Measurements from ENCODE around the gene NEK6.

NEK6 gene

GRCh38 chr9:124257844-124258606 is at the start of gene NEK6:
TSS of gene NEK6 (plus strand) at chr9:124257949. CDS start at chr9:124301965, 44,016 bp downstream.
- no peaks in the 10 kb centered on the region for H3K9me3 ChIP-seq (ENCODE audit: insufficient read depth, low read length)
- peak within 1 kb of the TSS; percentile 95 for H3K9ac ChIP-seq (ENCODE audit: insufficient read length, low read depth)
- DNase-seq (ENCODE audit: low read depth, low spot score): no peak
- H3K36me3 ChIP-seq (ENCODE audit: insufficient read depth, insufficient read length, low read length): peaks cover 13% of the 10 kb centered on the region
- TF ChIP-seq ZNF274 (IDR thresholded peaks at IDR 0.05; ENCODE audit: low read depth, low read length): no peak
- TF ChIP-seq SUZ12 (IDR thresholded peaks at IDR 0.05; ENCODE audit: extremely low read depth, insufficient read depth, insufficient read length): no peak
- no peak for TF ChIP-seq YY1 (IDR thresholded peaks at IDR 0.05; ENCODE audit: insufficient read depth, insufficient read length)
- peak within 1 kb of the TSS; percentile 93 for H3K4me3 ChIP-seq (ENCODE audit: insufficient read length, low read depth)
- no peaks in the 10 kb centered on the region for H3K27me3 ChIP-seq (ENCODE audit: insufficient read depth, insufficient read length)
- H3K4me1 ChIP-seq (ENCODE audit: insufficient read depth, insufficient read length): peaks cover 21% of the 10 kb centered on the region

DNA sequence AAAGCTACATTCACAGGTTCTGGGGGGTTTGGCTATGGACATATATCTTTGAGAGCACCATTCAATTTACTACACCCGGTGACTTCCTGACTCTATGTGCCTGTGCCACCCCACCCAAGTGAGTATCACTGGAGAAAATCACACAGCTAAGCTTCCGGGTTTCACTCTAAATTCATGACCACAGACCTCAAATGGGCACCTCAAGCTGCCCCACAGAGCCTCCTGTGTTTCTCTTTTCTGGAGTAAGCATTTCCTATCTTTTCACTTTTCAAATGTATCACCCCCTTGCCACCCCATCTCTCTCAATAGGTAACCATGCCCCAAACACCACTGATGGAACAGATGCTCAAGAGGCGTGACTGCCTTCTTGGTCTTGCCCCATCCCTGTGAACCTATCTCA is 49.2 kb upstream of the NEK6 start:
- TF ChIP-seq ZNF274 (IDR thresholded peaks at IDR 0.05; ENCODE audit: low read depth, low read length) (no peak), SUZ12 (IDR thresholded peaks at IDR 0.05; ENCODE audit: extremely low read depth, insufficient read depth, insufficient read length) (no peak), YY1 (IDR thresholded peaks at IDR 0.05; ENCODE audit: insufficient read depth, insufficient read length) (no peak)
- H3K9me3 ChIP-seq (ENCODE audit: insufficient read depth, low read length): peaks cover 13% of the 10 kb centered on the region; the same call in 1 of the 2 replicates
- no peak overlapping the region for H3K4me3 ChIP-seq (ENCODE audit: insufficient read length, low read depth)
- DNase-seq (ENCODE audit: low read depth, low spot score): no peak
- H3K27me3 ChIP-seq (ENCODE audit: insufficient read depth, insufficient read length): no peaks in the 10 kb centered on the region
- H3K4me1 ChIP-seq (ENCODE audit: insufficient read depth, insufficient read length): peaks cover 4% of the 10 kb centered on the region
- H3K36me3 ChIP-seq (ENCODE audit: insufficient read depth, insufficient read length, low read length): no peaks in the 10 kb centered on the region
- no peak overlapping the region for H3K9ac ChIP-seq (ENCODE audit: insufficient read length, low read depth)

DNA sequence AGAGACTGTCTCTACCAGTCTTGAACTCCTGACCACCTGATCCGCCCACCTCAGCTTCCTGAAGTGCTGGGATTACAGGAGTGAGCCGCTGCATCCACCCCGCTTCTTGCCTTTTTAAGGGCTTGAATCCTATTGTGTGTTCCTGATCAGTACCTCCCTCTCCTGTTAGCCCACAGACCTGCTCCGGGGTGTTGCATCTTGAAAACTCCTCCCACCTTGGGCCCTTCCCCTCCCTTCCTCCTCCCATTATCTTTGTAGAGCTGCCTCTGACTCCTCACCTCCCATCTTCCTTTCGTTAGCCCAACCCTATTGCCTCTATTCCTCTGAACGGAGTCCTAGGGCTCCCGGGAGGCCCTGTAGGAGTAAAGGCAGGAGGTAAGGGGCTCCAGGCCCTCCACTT is 48.5 kb upstream of the NEK6 start:
- no peak overlapping the region for H3K4me3 ChIP-seq (ENCODE audit: insufficient read length, low read depth)
- H3K27me3 ChIP-seq (ENCODE audit: insufficient read depth, insufficient read length): no peaks in the 10 kb centered on the region
- H3K36me3 ChIP-seq (ENCODE audit: insufficient read depth, insufficient read length, low read length): no peaks in the 10 kb centered on the region
- DNase-seq (ENCODE audit: low read depth, low spot score): peak; percentile 43
- no peak overlapping the region for H3K9ac ChIP-seq (ENCODE audit: insufficient read length, low read depth)
- peaks cover 13% of the 10 kb centered on the region; the same call in 1 of the 2 replicates for H3K9me3 ChIP-seq (ENCODE audit: insufficient read depth, low read length)
- peaks cover 4% of the 10 kb centered on the region for H3K4me1 ChIP-seq (ENCODE audit: insufficient read depth, insufficient read length)
- TF ChIP-seq SUZ12 (IDR thresholded peaks at IDR 0.05; ENCODE audit: extremely low read depth, insufficient read depth, insufficient read length): no peak

DNA sequence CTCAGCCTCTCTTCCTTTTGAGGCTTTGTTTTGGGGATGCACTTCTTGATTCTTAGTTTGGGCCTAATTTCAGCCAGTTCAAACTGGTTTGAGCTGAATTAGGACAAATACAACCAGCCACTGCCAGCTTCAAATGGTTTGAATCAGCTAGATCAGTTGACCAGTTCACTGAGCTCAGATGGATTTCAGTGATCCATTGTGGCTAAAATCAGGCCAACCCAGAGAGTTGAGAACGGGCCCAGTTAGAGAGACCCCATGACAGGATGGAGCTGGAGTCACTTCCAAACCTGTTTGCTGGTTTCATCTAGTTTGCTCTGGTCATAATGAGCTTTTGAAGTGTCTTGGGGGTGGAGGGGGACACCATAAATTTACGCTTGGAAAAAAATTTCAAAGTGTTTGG is 48.0 kb upstream of the NEK6 start:
- Histone ChIP-seq H3K27me3 (ENCODE audit: insufficient read depth, insufficient read length) (no peaks in the 10 kb centered on the region), H3K4me3 (ENCODE audit: insufficient read length, low read depth) (no peak overlapping the region), H3K9me3 (ENCODE audit: insufficient read depth, low read length) (peaks cover 13% of the 10 kb centered on the region; the same call in 1 of the 2 replicates), H3K9ac (ENCODE audit: insufficient read length, low read depth) (no peak overlapping the region), H3K36me3 (ENCODE audit: insufficient read depth, insufficient read length, low read length) (no peaks in the 10 kb centered on the region), H3K4me1 (ENCODE audit: insufficient read depth, insufficient read length) (peaks cover 6% of the 10 kb centered on the region)
- TF ChIP-seq SUZ12 (IDR thresholded peaks at IDR 0.05; ENCODE audit: extremely low read depth, insufficient read depth, insufficient read length) (no peak), ZNF274 (IDR thresholded peaks at IDR 0.05; ENCODE audit: low read depth, low read length) (no peak), YY1 (IDR thresholded peaks at IDR 0.05; ENCODE audit: insufficient read depth, insufficient read length) (no peak)
- DNase-seq (ENCODE audit: low read depth, low spot score): no peak

GRCh38 chr9:124210697-124211096 is 47.1 kb upstream of the NEK6 start:
- DNase-seq (ENCODE audit: low read depth, low spot score): no peak
- Histone ChIP-seq H3K4me3 (ENCODE audit: insufficient read length, low read depth) (no peak overlapping the region), H3K36me3 (ENCODE audit: insufficient read depth, insufficient read length, low read length) (no peaks in the 10 kb centered on the region), H3K9me3 (ENCODE audit: insufficient read depth, low read length) (peaks cover 5% of the 10 kb centered on the region; the same call in 1 of the 2 replicates), H3K9ac (ENCODE audit: insufficient read length, low read depth) (no peak overlapping the region), H3K27me3 (ENCODE audit: insufficient read depth, insufficient read length) (no peaks in the 10 kb centered on the region), H3K4me1 (ENCODE audit: insufficient read depth, insufficient read length) (peaks cover 7% of the 10 kb centered on the region)
- TF ChIP-seq ZNF274 (IDR thresholded peaks at IDR 0.05; ENCODE audit: low read depth, low read length): no peak
- no peak for TF ChIP-seq YY1 (IDR thresholded peaks at IDR 0.05; ENCODE audit: insufficient read depth, insufficient read length)
- TF ChIP-seq SUZ12 (IDR thresholded peaks at IDR 0.05; ENCODE audit: extremely low read depth, insufficient read depth, insufficient read length): no peak

DNA sequence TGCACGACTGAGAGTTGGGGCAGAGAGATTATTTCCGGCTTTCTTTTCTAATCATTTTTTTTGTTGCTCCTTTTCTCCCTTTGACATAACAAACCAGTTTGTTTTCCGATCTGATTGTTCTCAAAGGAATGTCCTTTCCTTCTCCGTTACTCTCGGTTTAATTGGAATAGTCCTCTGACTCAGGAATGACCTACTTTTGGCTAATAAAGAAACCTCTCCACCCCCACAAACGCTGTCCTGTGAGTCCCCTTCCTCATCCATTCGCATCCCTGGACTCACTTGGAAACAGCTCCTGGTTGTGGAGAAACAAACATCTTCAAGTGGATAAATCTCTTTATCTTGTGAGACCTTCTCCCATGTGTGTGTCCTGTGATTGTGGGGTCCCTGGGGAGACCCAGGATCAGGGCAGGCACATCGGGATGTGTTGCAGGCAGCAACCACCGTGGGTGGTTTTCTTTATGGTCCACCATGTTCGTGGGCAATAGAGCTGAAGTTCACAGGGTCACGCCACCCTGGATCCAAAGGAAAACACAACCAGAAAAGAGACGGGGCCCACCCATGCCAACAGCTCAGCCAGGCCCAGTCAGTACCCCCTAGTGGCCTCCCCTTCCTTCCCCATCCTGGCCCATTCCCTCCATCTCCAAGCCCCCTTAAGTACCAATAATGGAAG is 45.2 kb upstream of the NEK6 start:
- Histone ChIP-seq H3K4me3 (ENCODE audit: insufficient read length, low read depth) (no peak overlapping the region), H3K36me3 (ENCODE audit: insufficient read depth, insufficient read length, low read length) (no peaks in the 10 kb centered on the region), H3K9me3 (ENCODE audit: insufficient read depth, low read length) (no peaks in the 10 kb centered on the region), H3K27me3 (ENCODE audit: insufficient read depth, insufficient read length) (no peaks in the 10 kb centered on the region), H3K4me1 (ENCODE audit: insufficient read depth, insufficient read length) (peaks cover 7% of the 10 kb centered on the region), H3K9ac (ENCODE audit: insufficient read length, low read depth) (no peak overlapping the region)
- no peak for TF ChIP-seq ZNF274 (IDR thresholded peaks at IDR 0.05; ENCODE audit: low read depth, low read length)
- no peak for TF ChIP-seq YY1 (IDR thresholded peaks at IDR 0.05; ENCODE audit: insufficient read depth, insufficient read length)
- TF ChIP-seq SUZ12 (IDR thresholded peaks at IDR 0.05; ENCODE audit: extremely low read depth, insufficient read depth, insufficient read length): no peak
- DNase-seq (ENCODE audit: low read depth, low spot score): no peak

DNA sequence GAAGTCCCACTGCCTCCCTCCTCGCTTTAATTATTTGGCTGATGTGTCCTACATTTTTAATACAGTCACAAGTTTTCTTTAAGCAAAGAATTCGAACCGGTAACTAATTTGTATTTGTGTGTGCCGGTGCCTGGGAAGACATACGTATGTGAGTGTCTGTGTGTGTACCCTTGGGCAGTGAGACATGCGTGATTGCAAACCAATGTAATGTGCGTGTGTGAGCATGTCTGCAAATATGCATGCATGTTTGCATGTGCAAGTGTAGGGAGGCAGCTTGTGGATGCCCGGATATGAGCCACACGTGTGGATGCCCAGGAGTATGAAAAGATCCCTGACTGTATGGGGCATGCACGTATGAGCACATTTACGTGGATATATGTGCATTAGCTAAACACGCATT is 44.4 kb upstream of the NEK6 start:
- no peak overlapping the region for H3K4me3 ChIP-seq (ENCODE audit: insufficient read length, low read depth)
- no peaks in the 10 kb centered on the region for H3K9me3 ChIP-seq (ENCODE audit: insufficient read depth, low read length)
- no peaks in the 10 kb centered on the region for H3K27me3 ChIP-seq (ENCODE audit: insufficient read depth, insufficient read length)
- peaks cover 7% of the 10 kb centered on the region for H3K4me1 ChIP-seq (ENCODE audit: insufficient read depth, insufficient read length)
- no peak overlapping the region for H3K9ac ChIP-seq (ENCODE audit: insufficient read length, low read depth)
- H3K36me3 ChIP-seq (ENCODE audit: insufficient read depth, insufficient read length, low read length): no peaks in the 10 kb centered on the region
- DNase-seq (ENCODE audit: low read depth, low spot score): no peak
- no peak for TF ChIP-seq SUZ12 (IDR thresholded peaks at IDR 0.05; ENCODE audit: extremely low read depth, insufficient read depth, insufficient read length)
- no peak for TF ChIP-seq ZNF274 (IDR thresholded peaks at IDR 0.05; ENCODE audit: low read depth, low read length)
- TF ChIP-seq YY1 (IDR thresholded peaks at IDR 0.05; ENCODE audit: insufficient read depth, insufficient read length): no peak

Data from NT2/D1 (cell line).